K562 (cell line): ENCODE results near the gene RPP38. TPM values are rescaled to one million over a fixed set of nuclear protein-coding genes. Genes with fewer than 3 reads are reported as not detected.

Experiments
- ZNF408 ChIP-seq: fragments of 250-450 bp; sonication (Bioruptor Pico); IDR thresholded peaks from 2 replicates; pipeline ENCODE4 v1.4.0; 2020; ENCODE audit warnings: low read depth, mild to moderate bottlenecking, moderate library complexity
- polyA plus RNA-seq, 8 experiments: library from polyadenylated mRNA; depleted of rRNA in 4 of 8; stranded (reverse) in 5 of 8; unstranded in 3 of 8; fragments of >200 nt; fragmentation: Nextera tagmentation in 2 of 8; fragmentation: Illumina TruSeq in 1 of 8; extraction: Ambion mirVana in 2 of 8; extraction: Trizol in 1 of 8; gene quantifications; 2 replicates each; pipeline versions ENCODE4 v1.2.1 to v1.2.3, GENCODE V29; 2011 to 2014; ENCODE audit warnings: inconsistent platforms in 1 of 8, missing spikeins in 1 of 8
- total RNA-seq, 7 experiments: library from RNA; depleted of rRNA in 6 of 7; stranded (reverse); fragments of >200 nt in 6 of 7; fragmentation: Illumina TruSeq in 2 of 7; extraction: Trizol in 2 of 7; gene quantifications; 2 replicates each; pipeline versions ENCODE4 v1.2.1 to v1.2.3, GENCODE V29; 2011 to 2021; ENCODE audit warnings: low replicate concordance in 1 of 7
- TF ChIP-seq, protein P1 (sequence below), 2 experiments: fragments of 450-650 bp; formaldehyde crosslinking in 1 of 2; IDR thresholded peaks; 2 replicates each; pipeline versions ENCODE4 v1.4.0 to v1.6.1; 2014 to 2020; ENCODE audit warnings: mild to moderate bottlenecking in 2 of 2, borderline replicate concordance in 1 of 2, low read depth in 1 of 2

The RPP38 gene
- total and polyA plus RNA-seq, 9 of the 15 experiments (the other 6 are each of a cell fraction or from before 2014, with no cell fraction given), result 26.3 to 58.6 (median 33.8) TPM

- TF ChIP-seq, protein P1, sequence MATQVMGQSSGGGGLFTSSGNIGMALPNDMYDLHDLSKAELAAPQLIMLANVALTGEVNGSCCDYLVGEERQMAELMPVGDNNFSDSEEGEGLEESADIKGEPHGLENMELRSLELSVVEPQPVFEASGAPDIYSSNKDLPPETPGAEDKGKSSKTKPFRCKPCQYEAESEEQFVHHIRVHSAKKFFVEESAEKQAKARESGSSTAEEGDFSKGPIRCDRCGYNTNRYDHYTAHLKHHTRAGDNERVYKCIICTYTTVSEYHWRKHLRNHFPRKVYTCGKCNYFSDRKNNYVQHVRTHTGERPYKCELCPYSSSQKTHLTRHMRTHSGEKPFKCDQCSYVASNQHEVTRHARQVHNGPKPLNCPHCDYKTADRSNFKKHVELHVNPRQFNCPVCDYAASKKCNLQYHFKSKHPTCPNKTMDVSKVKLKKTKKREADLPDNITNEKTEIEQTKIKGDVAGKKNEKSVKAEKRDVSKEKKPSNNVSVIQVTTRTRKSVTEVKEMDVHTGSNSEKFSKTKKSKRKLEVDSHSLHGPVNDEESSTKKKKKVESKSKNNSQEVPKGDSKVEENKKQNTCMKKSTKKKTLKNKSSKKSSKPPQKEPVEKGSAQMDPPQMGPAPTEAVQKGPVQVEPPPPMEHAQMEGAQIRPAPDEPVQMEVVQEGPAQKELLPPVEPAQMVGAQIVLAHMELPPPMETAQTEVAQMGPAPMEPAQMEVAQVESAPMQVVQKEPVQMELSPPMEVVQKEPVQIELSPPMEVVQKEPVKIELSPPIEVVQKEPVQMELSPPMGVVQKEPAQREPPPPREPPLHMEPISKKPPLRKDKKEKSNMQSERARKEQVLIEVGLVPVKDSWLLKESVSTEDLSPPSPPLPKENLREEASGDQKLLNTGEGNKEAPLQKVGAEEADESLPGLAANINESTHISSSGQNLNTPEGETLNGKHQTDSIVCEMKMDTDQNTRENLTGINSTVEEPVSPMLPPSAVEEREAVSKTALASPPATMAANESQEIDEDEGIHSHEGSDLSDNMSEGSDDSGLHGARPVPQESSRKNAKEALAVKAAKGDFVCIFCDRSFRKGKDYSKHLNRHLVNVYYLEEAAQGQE (IDR thresholded peaks at IDR 0.05; ENCODE audit: borderline replicate concordance), result no peak
- TF ChIP-seq, protein P1 (CRISPR knock-in tag; IDR thresholded peaks at IDR 0.05; ENCODE audit: low read depth), result no peak
- no peak for TF ChIP-seq ZNF408 (CRISPR knock-in tag)
These were observed 50.6 kb downstream of the RPP38 start (continued) for GRCh38 chr10:15147594-15148392.
